HG02938 (cell line): ENCODE measurements around the gene TANC1.

Experiments
- ATAC-seq: cut with Tn5 transposase; IDR thresholded peaks from one replicate; pipeline ENCODE4 v1.9.1; 2021; ENCODE audit warnings: mild to moderate bottlenecking, moderate library complexity; ENCODE audit not compliant: unreplicated experiment

TANC1 gene

GRCh38 chr2:159153951-159154350, 185.5 kb downstream of the TANC1 start:
- no peak for ATAC-seq

DNA sequence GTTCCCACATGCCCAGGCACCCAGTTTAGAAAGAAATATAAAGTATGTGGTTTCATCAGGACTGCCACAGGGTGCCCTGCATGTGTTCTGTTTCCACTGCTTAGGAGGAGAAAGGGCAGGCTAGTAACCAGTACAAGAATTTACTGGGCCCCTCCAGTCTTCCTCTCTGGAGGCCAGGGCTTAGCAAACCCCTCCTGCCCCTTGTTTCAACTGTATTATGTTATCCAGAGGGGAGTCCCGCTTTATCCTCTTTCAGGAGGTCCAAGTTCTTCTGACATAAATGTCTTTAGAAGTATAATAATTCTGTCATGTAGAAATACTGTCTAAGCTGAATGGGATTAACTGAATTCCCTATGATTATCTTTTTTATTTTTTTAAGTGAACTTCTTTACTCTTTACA, 185.9 kb downstream of the TANC1 start:
- ATAC-seq, result no peak

- ATAC-seq, result no peak
Measured at GRCh38 chr2:159155320-159155719, 186.9 kb downstream of the TANC1 start.

DNA sequence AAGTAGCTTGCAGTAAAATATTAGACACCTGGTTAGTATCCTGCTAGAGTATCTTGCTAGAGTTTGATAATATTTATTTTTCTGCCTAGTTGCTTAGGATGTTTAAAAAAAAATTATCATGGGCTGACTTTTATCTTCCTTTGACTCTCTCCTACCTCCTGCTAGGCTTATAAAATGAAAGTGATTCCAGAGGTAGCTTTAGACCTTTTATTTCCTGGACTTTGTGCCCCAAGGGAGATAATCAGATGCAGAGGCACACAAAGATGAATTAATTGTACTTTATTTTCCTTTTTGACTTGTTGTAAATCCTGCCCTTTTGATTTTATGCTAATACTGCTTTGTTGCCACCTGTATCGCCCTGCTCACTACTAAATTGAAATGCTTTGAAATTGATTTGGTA, 187.4 kb downstream of the TANC1 start:
- no peak for ATAC-seq

DNA sequence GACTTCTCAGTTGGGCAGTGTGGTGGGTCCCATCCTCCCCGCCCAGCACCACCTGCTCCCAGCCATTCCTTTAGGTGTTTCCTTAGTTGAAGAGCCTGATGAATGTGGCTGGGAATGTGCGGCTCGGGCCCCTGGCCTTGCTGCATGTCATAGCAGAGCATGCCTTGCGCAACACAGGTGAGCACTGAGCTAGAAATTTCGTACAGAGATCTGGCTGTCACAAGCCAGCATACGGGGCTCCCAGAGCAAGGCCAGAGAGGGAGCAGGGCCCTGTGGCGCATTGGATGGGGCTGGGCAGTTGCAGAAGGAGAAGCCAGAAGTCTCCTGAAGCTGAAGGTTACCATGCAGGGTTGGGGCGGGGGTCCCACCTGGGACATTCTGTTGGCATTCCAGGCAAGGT, 188.4 kb downstream of the TANC1 start:
- no peak for ATAC-seq

DNA sequence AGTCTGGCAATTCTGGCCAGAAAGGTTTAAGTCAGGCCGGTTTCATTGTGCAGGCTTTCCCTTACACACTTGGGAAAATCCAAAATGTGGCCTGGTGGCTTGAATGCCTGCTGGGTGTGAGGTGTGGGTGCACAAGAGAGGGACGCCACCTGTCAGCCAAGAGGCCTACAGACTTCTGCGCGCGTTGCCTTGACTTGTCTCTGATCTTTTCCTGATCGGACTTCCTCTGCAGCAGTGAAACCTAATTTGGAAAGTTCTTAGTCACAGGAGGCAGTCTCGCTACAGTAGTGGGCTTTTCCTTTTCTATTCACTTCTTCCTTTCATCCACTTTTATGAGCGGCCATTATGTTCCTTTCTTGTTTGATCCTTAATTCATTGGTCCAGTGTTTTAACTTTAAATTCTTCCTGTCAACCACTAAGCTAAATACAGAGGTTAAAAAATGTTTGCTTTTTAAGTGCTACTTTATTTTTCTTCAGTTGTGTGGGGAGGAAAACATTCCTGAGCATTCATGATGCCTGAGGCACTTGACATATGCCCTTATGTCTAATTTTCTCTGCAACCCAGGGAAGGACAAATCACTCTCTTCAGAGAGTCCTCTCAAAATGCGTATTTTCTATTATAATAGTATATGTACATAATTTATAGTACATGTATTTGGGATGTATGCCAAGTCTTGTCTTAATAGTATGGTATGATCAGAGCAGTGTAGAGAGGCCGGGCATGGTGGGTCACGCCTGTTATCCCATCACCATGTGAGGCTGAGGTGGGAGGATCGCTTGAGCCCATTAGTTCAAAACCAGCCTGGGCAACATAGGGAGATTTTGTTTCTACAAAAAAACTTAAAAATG, 189.1 kb downstream of the TANC1 start:
- ATAC-seq, result no peak

GRCh38 chr2:159160412-159160811, 192.0 kb downstream of the TANC1 start:
- no peak for ATAC-seq

DNA sequence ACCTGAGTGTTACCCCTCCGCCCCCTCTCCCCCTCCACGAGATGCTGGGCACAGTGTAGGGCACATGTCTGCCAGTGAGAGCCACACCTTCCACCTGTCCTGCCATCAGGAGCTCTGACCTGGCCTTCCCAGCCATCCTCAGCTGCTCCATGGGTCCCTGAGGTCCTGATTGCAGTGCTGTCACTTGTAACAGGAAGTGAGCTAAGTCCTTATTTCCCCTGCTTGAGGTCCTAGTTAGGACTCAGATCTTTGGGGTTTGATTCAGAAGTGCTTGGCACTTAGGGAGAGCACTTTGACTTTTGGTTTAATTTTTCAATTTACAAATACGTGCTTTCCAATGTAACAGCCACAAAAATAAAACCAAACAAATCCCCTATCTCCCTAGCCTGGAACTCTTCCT, 192.5 kb downstream of the TANC1 start:
- ATAC-seq, result no peak

DNA sequence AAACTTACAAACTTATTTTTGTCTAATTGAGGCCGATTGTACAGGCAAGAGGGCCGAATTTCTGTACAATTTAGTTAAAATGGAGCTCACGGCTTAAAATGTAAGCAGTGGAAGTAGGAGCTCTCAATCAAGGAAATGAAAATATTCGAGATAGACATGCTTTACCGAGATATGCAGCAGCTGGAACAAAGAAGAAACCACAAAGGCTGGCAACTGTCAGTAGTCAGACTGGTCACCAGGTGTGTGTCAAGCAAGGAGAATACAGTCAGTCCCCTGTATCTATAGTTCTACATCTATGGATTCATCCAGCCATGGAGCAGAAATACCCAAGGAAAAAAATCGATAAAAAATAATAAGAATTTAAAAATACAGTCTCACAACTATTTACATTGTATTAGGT, 195.5 kb downstream of the TANC1 start:
- ATAC-seq, result no peak

DNA sequence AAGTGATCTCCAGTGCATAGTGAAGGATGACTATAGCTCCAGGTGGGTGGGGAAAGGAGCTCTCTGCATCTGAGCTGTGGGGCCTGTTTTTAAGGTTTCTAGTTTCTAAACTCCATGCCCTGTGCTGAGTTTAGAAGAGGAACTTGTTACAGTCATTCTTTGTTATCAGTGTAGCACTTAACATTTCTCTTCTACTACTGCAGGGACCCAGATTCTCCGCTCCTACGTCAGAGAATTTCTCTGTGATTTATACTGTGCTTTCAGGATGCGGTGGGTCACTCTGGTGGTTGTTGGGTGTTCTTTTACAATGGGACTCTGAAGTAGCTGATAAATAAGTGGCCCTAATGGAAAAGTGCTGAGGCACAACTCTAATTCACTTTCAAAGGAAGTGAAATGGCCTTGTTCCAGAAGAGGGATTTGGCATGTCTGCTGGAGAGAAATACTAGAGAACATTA, 196.0 kb downstream of the TANC1 start:
- ATAC-seq, result no peak

- ATAC-seq, result no peak
Measured at GRCh38 chr2:159165048-159165447, 196.6 kb downstream of the TANC1 start.

- no peak for ATAC-seq
Measured at GRCh38 chr2:159168707-159169106, 200.3 kb downstream of the TANC1 start.

DNA sequence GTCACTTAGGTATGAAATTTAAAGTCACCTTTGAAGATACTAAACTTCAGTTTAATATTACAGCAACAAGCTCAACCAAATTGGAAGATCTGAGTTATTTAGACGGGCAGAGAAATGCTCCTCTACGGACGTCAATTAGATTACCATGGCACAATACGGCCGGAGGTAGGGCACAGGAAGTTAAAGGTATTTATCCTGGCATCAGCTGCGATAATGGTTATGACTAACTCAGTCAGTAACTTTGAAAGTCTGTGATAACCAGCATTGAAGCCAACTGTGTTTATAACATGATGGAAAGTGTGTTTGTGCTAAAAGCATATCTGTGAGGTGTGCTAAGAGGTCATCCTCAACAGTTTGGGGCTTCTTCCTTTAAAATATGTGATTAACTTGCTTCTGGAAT, 200.7 kb downstream of the TANC1 start:
- no peak for ATAC-seq

- ATAC-seq, result no peak
Measured at GRCh38 chr2:159172403-159172802, 204.0 kb downstream of the TANC1 start.

DNA sequence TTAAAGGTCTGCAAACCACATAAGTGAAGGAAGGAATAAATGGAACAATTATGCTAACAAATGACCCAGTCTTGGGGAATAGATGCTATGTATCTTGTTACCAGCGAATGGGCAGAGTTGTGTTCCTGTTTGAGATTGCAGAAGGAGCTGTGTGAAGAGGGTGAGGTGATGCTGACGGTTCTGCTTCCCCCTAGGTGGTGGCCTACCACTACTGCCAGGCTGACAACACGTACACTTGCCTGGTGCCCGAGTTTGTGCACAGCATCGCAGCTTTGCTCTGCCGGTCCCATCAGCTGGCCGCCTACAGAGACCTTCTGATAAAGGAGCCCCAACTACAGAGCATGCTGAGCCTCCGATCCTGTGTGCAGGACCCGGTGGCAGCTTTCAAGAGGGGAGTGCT, 206.3 kb downstream of the TANC1 start:
- ATAC-seq, result no peak

- no peak for ATAC-seq
Measured at GRCh38 chr2:159175182-159175581, 206.7 kb downstream of the TANC1 start.

- no peak for ATAC-seq
Measured at GRCh38 chr2:159175927-159176326, 207.5 kb downstream of the TANC1 start.

- ATAC-seq, result no peak
Measured at GRCh38 chr2:159176555-159176954, 208.1 kb downstream of the TANC1 start.

- no peak for ATAC-seq
Measured at GRCh38 chr2:159177357-159177756, 208.9 kb downstream of the TANC1 start.

DNA sequence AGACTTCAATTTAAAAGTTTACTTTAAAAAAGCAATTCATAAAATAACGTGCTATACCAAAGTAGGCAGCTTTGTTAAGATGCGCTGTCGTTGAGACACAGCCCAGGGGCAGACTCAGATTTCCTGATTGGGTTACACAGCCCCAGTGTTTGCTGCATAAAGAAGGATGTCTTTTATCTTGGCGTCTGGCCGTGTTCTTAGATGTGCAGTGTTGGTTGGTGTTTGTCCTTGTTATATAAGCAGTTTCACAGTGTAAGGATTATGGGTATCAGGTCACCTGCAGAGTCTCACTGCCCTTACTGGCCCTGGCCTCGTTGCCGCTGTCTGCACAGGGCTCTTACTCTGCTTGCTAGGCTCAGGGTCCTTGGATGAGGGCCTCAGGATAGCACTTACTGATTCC, 209.5 kb downstream of the TANC1 start:
- no peak for ATAC-seq

- no peak for ATAC-seq
Measured at GRCh38 chr2:159179096-159179495, 210.7 kb downstream of the TANC1 start.

- no peak for ATAC-seq
Measured at GRCh38 chr2:159179696-159180095, 211.3 kb downstream of the TANC1 start.

GRCh38 chr2:159183346-159183745, 214.9 kb downstream of the TANC1 start:
- no peak for ATAC-seq
